GM21825 (cell line): Measurements from ENCODE around the gene CTXND2.
"Not testable (repeated sequence)": the region's sequence is repeated elsewhere in the genome, so short reads cannot be mapped to it uniquely, and the experiment has no call there.

ENCODE experiments used
- ATAC-seq: cut with Tn5 transposase; IDR thresholded peaks from one replicate; pipeline ENCODE4 v1.9.1; 2021; ENCODE audit warnings: mild to moderate bottlenecking, moderate library complexity; ENCODE audit not compliant: unreplicated experiment

CTXND2 gene

DNA sequence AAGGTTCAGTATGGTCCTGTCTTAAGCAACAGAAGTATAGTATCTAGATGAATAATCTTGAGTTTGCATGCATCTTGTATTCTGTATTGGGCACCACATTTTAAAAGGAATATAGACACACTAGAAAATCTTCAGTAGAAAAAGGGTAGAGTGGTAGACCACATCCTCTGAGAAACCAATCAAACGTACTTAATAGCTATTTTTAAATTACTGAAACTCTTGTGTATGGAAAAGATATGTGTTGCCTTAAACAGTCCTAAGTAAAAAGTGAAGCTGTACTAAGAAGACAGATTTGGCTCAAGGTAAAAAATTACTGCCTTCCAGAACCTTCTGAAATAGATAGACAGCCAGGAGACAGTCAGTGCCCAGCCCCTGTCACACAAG lies 3.1 kb downstream of the CTXND2 start:
- ATAC-seq = peak; percentile 72

DNA sequence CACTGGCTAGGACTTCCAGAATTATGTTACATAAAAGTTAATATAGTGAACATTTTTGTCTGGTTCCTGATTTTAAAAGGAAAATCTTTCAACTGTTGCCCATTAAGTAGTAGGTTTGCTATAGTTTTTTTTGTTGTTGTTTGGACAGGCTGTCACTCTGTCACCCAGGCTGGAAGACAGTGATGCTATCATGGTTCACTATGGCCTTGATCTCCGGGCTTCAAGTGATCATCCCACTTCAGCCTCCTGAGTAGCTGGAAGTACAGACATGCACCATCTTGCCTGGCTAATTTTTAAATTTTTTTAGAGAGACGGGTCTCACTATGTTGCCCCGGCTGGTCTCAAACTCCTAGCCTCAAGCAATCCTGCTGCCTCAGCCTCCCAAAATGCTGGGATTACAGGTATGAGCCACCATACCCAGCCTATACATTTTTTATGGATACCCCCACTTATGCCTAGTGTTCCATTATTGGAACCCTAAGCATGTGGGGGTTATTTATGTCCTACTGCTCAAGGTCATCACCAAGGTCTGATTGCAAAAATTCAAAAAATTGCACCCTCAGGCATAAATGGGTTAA lies 6.5 kb downstream of the CTXND2 start:
- ATAC-seq = no peak

DNA sequence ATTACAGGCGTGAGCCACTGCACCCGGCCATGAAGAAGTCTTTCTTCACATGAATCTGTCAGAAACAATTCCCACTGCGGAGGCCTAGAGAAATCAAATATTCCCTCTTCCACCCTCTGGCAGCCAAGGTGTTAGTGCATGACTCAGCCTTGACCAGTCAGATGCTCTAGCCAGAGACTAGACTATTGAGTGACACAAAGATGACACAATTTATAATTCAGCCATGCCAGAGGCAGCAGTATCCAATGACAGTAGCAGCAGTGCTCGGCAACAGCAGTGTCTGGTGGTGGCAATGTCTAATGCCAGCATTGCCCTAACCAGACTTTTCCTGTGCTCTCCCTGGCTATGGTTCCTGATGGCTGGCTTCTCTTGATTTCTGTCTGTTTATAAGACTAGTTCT lies 8.7 kb downstream of the CTXND2 start:
- ATAC-seq = no peak

DNA sequence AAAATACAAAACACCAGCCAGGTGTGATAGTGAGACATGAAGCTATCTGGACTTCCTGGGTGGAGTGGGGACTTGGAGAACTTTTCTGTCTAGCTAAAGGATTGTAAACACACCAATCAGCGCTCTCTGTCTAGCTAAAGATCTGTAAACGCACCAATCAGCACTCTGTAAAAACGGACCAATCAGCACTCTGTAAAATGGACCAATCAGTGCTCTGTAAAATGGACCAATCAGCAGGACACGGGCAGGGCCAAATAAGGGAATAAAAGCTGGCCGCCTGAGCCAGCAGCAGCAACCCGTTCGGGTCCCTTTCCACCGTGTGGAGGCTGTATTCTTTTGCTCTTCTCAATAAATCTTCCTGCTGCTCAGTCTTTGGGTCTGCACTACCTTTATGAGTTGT lies 12.9 kb downstream of the CTXND2 start:
- ATAC-seq = not testable (repeated sequence)

DNA sequence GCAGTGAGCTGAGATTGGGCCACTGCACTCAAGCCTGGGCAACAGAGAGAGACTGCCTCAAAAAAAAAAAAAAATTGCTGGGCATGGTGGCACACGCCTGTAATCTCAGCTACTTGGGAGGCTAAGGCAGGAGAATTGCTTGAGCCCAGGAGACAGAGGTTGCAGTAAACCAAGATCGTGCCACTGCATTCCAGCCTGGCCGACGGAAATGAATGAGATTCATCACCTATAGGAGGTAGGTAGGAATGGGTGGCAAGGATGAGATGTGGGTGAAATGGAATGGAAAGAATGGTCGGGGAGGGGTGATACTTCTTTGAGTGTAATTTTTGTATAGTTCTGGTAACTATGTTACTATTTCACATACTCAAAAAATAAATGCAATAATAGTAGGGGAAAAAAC lies 15.4 kb downstream of the CTXND2 start:
- ATAC-seq = no peak

DNA sequence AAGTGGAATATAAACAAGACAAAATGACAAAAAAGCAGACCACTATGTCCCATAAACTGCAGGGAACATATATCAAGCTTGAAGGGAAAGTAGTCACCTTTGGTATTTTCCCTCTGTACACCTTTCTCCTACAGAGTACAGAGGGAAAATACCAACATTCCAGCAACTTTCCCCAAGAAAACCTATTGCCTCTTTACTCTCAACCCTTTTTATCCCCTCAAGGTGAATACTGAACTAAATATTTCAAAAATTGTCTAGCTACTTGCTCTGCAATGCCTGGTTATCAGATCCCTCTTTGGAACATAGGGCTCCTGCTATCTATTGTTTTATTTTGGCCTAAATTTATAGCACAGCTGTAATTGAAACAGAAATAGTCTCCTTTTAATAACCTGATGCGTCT lies 15.8 kb downstream of the CTXND2 start:
- ATAC-seq = no peak

DNA sequence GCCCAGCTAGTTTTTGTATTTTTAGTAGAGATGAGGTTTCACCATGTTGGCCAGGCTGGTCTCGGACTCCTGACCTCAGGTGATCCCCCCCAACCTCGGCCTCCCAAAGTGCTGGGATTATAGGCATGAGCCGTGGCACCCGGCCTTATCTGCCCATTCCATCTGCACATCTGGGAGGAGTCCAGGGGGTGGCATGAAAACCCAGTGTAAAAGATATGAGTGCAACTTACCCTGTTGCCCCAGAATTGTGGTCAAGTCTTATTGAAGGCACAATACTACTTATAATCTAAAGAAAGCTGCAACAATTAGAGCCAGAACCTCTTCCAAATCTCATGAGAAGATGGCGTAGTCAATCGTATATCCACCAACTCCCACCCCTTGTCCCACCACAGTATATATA lies 18.4 kb downstream of the CTXND2 start:
- ATAC-seq = no peak

DNA sequence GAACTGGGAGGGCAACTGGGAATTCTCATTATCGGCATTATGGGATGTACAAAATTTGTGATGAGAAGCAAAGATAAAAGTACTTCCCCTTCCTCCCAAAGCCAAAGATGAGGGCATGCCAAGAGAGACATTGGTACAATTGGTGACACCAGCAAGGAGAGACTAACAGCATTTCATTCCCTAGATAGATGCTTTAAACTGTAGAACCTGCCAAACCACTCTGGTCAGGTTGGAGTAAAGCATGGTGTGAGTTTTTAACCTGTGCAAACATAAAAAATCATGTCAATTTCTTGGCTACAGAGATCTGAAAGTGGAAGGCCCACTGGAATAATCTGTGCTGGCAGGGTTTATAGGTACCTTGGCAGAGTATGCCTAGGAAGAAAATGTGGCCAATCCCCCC lies 19.4 kb downstream of the CTXND2 start:
- no peak for ATAC-seq

DNA sequence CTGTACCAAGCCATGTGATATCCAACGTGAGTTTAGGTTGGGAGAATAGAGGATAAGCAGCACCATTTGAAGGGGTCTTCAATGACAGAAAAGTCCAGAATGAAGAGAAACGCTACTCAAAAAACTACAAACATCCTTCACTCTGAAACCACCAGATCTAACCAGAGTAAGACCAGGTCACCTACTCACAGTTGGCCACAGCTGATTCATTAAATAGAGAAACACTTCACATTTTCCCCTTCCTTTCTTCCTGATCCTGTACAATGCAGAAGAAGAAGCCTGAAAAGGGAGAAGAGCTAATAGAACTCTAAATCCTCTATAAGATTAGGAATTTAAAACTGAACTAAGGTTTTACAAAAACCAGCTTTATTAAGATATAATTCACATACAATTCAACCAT lies 19.9 kb downstream of the CTXND2 start:
- ATAC-seq = no peak

DNA sequence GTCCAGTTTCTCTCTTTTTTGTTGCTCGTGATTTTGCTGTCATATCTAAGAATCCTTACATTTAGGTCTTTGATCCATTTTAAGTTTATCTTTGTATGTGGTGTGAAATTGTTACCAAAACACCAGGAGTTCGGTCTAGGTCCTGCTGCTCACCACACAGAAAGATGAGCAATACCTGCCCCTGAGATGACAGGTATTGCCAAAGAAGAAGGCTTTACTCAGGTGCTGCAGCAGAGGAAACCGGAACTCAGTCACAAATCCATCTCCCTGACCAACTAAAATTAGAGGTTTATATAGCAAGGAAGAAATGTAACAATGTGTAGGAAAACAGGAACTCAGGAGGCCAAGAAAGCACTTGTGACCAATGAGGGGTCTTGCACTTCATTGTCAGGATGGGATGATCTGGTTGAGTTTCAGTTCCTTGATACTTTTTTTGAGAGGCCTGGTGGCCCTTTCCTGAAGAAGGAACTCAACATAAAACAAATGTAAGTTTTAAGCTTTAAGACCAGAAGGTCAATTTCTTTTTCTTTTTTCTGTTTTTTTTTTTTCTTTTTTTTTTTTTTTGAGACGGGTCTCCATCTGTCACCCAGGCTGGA lies 22.7 kb downstream of the CTXND2 start:
- no peak for ATAC-seq

DNA sequence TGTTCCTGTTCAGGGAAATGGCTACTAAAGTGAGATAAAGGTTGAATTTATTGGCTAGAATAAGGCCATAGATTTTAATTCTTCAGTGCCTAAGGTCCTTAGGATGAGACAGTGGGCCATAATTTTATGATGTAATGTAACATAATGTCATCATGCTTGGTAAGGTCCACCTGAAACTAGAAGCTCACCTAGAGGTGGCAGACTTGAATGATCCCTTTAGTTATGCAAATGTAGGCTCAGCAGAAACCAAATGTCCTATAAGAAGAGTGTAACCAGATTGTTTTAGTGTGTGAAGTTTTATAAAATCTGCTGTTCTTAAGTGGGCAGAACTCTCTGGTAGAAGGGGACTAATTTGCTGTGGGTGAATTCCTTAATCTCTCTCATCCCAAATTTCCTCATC lies 25.7 kb downstream of the CTXND2 start:
- no peak for ATAC-seq

DNA sequence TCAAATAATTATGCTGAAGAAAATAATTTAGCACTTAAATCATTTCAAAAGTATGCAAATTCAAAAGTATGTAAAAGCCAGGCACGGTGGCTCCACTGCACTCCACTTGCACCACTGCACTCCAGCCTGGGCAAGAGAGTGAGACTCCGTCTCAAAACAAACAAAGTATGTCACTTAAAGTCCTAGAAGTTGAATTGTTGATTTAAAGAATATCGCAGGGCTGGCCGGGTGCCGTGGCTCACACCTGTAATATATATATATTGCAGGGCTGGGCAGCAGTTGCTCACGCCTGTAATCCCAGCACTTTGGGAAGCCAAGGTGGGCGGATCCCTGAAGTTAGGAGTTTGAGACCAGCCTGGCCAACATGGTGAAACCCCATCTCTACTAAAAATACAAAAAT lies 30.5 kb downstream of the CTXND2 start:
- no peak for ATAC-seq

DNA sequence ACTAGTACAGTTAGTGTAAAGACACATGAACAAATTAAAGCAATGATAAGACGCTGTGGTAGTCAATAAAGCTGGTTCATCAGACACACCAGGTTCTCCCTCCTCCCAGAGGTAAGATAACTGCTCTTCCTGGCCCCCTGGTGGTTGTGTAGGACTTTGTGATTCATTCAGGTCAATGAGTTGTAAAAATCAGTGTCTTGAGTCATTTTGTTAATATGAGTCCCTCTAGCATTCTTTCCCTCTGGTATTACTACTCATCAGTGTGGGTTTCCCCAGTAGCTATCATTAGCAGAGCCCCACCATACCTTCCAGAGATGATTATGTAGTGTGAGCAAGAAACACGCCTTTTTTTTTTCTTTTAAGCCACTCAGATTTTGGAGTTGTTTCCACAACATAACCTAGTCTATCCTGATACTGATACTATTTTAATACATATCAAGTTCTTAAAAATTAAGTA lies 35.6 kb downstream of the CTXND2 start:
- peak; percentile 54 for ATAC-seq

DNA sequence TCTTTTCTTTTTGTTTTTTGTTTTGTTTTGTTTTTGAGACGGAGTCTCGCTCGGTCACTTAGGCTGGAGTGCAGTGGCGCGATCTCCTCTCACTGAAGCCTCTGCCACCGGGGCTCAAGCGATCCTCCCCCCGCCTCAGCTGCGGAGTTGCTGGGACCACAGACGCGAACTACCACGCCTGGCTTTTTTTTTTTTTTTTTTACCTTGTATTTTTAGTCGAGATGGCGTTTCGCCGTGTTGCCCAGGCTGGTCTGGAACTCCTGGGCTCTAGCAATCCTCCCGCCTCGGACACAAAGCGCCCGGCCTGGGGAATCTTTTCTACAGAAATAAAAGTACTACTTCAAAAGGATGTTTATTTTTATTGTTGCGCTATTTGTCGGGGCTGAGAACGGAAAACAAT lies 38.1 kb downstream of the CTXND2 start:
- ATAC-seq = no peak

DNA sequence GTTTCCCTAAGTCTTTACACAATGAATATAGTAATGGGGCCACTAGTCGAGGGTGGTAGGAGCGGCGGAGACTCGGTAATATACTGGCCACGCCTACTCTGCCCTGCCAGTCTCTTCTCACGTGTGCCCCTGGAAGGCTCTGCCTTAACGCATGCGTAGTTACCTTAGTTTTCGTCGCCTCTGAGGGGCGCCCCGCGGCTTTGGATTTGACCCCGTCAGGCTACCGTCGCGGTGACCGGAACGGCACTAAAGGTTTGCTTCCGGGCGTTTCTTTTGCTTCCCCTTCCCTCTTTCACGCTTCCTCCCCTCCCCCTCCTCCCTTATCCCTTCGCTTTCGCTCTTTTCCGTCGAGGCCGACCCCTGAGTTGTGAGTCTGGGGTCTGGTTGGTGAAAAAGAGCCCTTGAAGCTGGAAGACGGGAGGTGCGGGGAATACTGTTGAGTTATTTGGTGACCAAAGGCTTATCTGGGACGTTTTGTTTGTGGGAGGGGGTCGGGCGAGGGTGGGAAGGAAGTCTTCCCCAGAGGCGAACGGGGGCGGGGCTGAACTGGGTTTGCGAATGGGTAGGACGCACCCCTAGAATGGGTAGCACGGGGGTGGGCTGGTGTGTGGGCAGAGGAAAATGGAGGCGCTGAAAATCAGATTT lies 39.3 kb downstream of the CTXND2 start, which contains the start of gene SETDB1:
TSS of gene SETDB1 (plus strand) at position 267 of the 645 bp plus-strand sequence. CDS start 1,352 bp downstream, outside the sequence.
- peak; percentile 77 for ATAC-seq

DNA sequence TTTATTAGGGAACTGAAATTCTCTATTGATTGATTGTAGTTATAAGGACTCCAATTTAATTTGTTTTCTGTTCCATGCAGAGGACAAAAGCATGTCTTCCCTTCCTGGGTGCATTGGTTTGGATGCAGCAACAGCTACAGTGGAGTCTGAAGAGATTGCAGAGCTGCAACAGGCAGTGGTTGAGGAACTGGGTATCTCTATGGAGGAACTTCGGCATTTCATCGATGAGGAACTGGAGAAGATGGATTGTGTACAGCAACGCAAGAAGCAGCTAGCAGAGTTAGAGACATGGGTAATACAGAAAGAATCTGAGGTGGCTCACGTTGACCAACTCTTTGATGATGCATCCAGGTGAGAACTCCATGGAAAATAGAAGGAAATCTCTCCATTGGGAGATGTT lies 40.7 kb downstream of the CTXND2 start:
- no peak for ATAC-seq

DNA sequence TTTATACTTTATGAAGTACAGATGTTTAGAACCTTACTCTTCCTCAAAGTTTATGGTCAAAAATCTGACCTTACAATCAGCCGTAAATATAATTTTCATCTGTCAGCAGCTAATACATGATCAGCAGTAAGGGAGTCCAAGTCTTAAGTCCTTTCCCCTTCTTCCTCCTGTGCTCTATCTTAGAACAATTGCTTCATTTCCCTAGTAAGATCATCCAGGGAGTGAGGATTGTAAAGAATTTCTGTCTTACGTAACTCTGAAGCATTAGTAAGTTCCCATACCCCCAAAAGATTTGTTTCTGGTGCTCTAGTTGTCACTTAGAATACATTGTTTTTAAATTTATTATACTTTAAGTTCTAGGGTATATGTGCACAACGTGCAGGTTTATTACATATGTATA lies 41.4 kb downstream of the CTXND2 start:
- no peak for ATAC-seq

DNA sequence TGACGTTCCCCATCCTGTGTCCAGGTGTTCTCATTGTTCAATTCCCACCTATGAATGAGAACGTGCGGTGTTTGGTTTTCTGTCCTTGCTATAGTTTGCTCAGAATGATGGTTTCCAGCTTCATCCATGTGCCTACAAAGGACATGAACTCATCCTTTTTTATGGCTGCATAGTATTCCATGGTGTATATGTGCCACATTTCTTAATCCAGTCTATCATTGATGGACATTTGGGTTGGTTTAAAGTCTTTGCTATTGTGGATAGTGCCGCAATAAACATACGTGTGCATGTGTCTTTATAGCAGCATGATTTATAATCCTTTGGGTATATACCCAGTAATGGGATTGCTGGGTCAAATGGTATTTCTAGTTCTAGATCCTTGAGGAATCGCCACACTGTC lies 41.8 kb downstream of the CTXND2 start:
- not testable (repeated sequence) for ATAC-seq

DNA sequence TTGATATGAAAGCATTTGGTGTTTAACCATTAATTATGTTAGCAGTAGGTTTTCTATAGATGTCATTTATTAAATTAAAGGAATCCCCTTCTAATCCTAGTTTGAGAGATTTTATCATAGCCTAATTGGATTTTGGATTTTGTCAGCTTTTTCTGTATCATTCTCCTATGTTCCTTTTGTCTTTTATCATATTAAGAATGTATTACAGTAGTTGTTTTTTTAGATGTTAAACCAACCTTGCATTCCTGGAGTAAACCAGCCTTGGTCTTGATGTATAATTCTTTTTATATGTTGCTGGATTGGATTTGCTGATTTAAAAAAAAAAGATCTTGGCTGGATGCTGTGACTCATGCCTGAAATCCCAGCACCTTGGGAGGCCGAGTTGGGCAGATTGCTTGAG lies 44.8 kb downstream of the CTXND2 start:
- ATAC-seq = no peak

DNA sequence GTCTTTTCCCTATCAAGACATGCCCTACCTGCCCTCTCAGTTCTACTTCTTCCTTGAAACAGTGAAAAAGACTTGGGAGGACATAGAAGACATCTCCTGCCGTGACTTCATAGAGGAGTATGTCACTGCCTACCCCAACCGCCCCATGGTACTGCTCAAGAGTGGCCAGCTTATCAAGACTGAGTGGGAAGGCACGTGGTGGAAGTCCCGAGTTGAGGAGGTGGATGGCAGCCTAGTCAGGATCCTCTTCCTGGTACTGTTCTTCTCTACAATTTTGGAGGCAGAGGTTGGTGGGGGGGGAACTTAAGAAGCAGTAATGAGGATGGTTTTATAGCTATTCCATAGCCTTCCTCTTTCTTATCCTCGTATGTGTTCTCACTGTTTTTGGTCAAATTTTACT lies 57.9 kb downstream of the CTXND2 start:
- ATAC-seq = no peak

DNA sequence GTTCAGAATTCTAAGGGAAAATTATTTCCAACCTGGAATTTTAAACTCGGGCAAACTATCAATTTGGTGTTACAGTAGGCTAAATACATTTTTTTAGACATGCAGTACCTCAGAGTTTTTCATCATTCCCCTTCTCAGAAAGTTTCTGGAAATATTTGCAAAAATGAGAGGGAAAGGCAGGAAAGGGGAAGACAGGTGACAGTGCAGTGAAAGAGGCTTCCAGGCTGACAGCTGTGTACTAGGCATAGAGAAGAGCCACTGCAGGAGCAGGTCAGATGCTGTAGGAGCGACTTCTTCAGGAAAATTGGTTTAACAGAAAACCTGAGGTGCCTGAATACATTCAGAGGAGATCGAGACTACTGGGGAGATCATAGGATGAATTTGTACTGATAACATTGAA lies 67.8 kb downstream of the CTXND2 start:
- no peak for ATAC-seq

DNA sequence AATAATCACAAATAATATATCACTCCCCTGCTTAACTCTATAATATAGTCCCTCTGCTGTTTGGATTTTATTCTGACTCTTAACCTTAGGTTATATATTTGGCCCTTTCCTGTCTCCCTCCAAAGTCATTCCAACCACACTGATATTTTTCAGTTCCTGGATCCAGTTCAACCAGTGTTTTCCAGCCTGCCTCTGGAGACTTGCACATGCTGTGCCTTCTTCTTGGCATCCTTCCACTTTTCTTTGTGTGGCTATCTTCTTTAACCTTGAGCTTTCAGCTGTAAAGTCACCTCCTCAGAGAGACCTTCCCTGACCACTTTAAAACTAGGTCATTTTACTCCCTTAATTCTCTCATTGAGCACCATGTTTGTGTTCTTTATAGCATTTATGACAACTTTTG lies 68.3 kb downstream of the CTXND2 start:
- ATAC-seq = no peak

DNA sequence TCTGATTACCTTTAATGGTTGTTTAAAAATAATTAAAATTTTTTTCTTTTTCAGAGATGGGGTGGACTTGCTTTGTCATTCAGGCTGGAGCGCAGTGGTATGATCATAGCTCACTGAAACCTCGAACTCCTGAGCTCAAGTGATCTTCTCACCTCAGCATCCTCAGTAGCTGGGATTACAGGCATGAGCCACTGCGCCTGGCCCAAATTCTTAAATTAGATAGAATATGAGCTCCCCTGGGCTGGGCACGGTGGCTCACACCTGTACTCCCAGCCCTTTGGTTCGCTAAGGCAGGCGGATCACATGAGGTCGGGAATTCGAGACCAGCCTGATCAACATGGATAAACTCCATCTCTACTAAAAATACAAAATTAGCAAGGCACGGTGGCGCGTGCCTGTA lies 70.7 kb downstream of the CTXND2 start:
- ATAC-seq = no peak
